Osteoblast (primary cell): ENCODE data around the gene CKM. TPM values are rescaled to one million over a fixed set of nuclear protein-coding genes. Genes with fewer than 3 reads are reported as not detected.
"Not testable (repeated sequence)": the region's sequence is repeated elsewhere in the genome, so short reads cannot be mapped to it uniquely, and the experiment has no call there.

Experiments
- DNase-seq: peaks from one replicate; pipeline ENCODE4 v3.0.0; 2011; ENCODE audit warnings: low spot score, mixed read lengths; ENCODE audit not compliant: insufficient read length; ENCODE audit errors: missing footprints
- H2AFZ ChIP-seq: 2 replicates; pipeline ENCODE4 v1.6.0; 2011; ENCODE audit warnings: mild to moderate bottlenecking, low read length
- H3K27ac ChIP-seq: 2 replicates; pipeline ENCODE4 v1.5.1; 2011; ENCODE audit warnings: mild to moderate bottlenecking, low read depth, low read length, moderate library complexity
- H3K27me3 ChIP-seq: 2 replicates; pipeline ENCODE4 v1.6.0; 2012; ENCODE audit warnings: mild to moderate bottlenecking, control low read depth, inconsistent platforms, low read length, moderate library complexity; ENCODE audit not compliant: insufficient read depth
- H3K36me3 ChIP-seq: 2 replicates; pipeline ENCODE4 v1.5.1; 2011; ENCODE audit warnings: mild to moderate bottlenecking, low read length, control low read depth, moderate library complexity; ENCODE audit not compliant: insufficient read depth
- H3K4me1 ChIP-seq: 2 replicates; pipeline ENCODE4 v1.5.1; 2011; ENCODE audit warnings: mild to moderate bottlenecking, low read length, control low read depth, moderate library complexity; ENCODE audit not compliant: insufficient read depth
- H3K4me2 ChIP-seq: 2 replicates; pipeline ENCODE4 v1.6.0; 2011; ENCODE audit warnings: mild to moderate bottlenecking, low read length; ENCODE audit not compliant: insufficient read depth
- H3K4me3 ChIP-seq: fragments of 200-600 bp; sonication (generic); 3 replicates; pipeline ENCODE4 v1.5.1; 2012; ENCODE audit warnings: mild to moderate bottlenecking, low read length, inconsistent platforms; ENCODE audit not compliant: insufficient read depth
- H3K79me2 ChIP-seq: 2 replicates; pipeline ENCODE4 v1.6.0; 2012; ENCODE audit warnings: mild to moderate bottlenecking, low read length, control low read depth, inconsistent platforms; ENCODE audit not compliant: insufficient read depth
- H3K9me3 ChIP-seq: 2 replicates; pipeline ENCODE4 v1.5.1; 2011; ENCODE audit warnings: low read depth, low read length, control low read depth
- H4K20me1 ChIP-seq: 2 replicates; pipeline ENCODE4 v1.6.0; 2012; ENCODE audit warnings: mild to moderate bottlenecking, low read length, control low read depth; ENCODE audit not compliant: insufficient read depth
- total RNA-seq: library from RNA; depleted of rRNA; stranded (reverse); fragments of >200 nt; gene quantifications from 2 replicates; pipeline ENCODE4 v1.2.3, GENCODE V29; 2012
- TF ChIP-seq, protein P1 (sequence below): IDR thresholded peaks from 2 replicates; pipeline ENCODE4 v1.5.1; 2011; ENCODE audit warnings: mild to moderate bottlenecking, low read depth, low read length, moderate library complexity; ENCODE audit errors: extremely low read depth

The CKM gene
- total RNA-seq, 1 donor = 0.36 TPM

DNA sequence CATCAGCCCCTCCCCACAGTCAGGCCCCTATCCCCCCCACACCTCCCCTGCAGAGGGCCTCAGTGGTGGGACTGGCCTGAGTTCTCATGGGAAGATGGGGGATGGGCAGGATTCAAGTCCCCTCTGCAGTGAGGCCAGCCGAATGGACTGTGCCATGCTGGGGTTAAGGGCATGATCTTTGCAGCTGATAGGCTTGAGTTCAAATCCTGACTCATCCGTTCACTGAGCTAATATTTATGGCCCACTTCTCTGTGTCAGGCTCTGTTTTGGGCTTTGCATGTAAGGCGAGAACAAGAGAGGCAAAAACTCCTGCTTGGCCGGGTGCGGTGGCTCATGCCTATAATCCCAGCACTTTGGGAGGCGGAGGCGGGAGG is 51.0 kb downstream of the CKM start:
- H3K36me3 ChIP-seq = peaks cover 35% of the 10 kb centered on the region
- no peaks in the 10 kb centered on the region for H3K4me1 ChIP-seq
- no peak overlapping the region for H3K4me2 ChIP-seq
- no peak overlapping the region for H3K27ac ChIP-seq
- peaks cover 2% of the 10 kb centered on the region for H4K20me1 ChIP-seq
- no peak overlapping the region for H2AFZ ChIP-seq
- H3K27me3 ChIP-seq = no peaks in the 10 kb centered on the region
- no peaks in the 10 kb centered on the region for H3K79me2 ChIP-seq
- H3K4me3 ChIP-seq = no peak overlapping the region
- TF ChIP-seq, protein P1, sequence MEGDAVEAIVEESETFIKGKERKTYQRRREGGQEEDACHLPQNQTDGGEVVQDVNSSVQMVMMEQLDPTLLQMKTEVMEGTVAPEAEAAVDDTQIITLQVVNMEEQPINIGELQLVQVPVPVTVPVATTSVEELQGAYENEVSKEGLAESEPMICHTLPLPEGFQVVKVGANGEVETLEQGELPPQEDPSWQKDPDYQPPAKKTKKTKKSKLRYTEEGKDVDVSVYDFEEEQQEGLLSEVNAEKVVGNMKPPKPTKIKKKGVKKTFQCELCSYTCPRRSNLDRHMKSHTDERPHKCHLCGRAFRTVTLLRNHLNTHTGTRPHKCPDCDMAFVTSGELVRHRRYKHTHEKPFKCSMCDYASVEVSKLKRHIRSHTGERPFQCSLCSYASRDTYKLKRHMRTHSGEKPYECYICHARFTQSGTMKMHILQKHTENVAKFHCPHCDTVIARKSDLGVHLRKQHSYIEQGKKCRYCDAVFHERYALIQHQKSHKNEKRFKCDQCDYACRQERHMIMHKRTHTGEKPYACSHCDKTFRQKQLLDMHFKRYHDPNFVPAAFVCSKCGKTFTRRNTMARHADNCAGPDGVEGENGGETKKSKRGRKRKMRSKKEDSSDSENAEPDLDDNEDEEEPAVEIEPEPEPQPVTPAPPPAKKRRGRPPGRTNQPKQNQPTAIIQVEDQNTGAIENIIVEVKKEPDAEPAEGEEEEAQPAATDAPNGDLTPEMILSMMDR = no peak
- H3K9me3 ChIP-seq = no peaks in the 10 kb centered on the region
- DNase-seq = no peak

DNA sequence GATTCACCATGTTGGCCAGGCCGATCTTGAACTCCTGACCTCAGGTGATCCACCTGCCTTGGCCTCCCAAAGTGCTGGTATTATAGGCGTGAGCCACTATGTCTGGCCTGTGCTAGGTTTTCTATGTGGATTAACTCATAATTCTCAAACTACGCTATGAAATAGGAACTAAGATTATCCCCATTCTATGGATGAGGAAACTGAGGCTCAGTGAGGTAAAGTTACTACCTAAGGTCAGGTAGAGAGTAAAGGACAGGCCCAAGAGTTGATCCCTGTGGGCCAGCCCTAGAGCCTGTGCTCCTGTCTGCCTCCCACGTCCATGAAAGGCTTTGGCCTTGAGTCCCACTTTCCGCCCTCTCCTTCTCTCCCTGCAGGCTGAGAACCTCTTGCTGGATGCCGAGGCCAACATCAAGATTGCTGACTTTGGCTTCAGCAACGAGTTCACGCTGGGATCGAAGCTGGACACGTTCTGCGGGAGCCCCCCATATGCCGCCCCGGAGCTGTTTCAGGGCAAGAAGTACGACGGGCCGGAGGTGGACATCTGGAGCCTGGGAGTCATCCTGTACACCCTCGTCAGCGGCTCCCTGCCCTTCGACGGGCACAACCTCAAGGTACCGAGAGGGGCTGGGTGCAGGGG is 51.5 kb downstream of the CKM start:
- H3K4me1 ChIP-seq = no peaks in the 10 kb centered on the region
- no peak overlapping the region for H3K4me2 ChIP-seq
- no peak overlapping the region for H2AFZ ChIP-seq
- no peak overlapping the region for H3K27ac ChIP-seq
- peaks cover 35% of the 10 kb centered on the region for H3K36me3 ChIP-seq
- no peak for DNase-seq
- no peaks in the 10 kb centered on the region for H3K27me3 ChIP-seq
- no peaks in the 10 kb centered on the region for H3K9me3 ChIP-seq
- H4K20me1 ChIP-seq = peaks cover 2% of the 10 kb centered on the region
- H3K4me3 ChIP-seq = no peak overlapping the region
- H3K79me2 ChIP-seq = no peaks in the 10 kb centered on the region
- TF ChIP-seq, protein P1 = no peak

DNA sequence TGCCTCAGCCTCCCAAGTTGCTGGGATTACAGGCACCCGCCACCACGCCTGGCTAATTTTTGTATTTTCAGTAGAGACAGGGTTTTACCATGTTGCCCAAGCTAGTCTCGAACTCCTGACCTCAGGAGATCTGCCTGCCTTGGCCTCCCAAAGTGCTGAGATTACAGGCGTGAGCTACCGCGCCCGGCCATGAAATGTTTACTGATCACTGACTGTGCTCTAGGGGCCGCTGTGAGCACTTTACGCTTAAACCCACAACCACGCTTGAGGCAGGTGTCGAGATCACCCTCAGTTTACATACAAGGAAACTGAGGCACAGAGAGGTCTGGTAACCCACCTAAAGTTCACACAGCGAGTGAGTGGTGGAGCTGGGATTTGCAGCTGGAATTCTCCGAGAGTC is 52.7 kb downstream of the CKM start:
- H3K27me3 ChIP-seq, H3K4me2 ChIP-seq, DNase-seq, H3K4me3 ChIP-seq, H4K20me1 ChIP-seq, H3K79me2 ChIP-seq, H3K27ac ChIP-seq, H3K9me3 ChIP-seq, H2AFZ ChIP-seq, H3K4me1 ChIP-seq: not testable (repeated sequence)
- H3K36me3 ChIP-seq = peaks cover 35% of the 10 kb centered on the region

DNA sequence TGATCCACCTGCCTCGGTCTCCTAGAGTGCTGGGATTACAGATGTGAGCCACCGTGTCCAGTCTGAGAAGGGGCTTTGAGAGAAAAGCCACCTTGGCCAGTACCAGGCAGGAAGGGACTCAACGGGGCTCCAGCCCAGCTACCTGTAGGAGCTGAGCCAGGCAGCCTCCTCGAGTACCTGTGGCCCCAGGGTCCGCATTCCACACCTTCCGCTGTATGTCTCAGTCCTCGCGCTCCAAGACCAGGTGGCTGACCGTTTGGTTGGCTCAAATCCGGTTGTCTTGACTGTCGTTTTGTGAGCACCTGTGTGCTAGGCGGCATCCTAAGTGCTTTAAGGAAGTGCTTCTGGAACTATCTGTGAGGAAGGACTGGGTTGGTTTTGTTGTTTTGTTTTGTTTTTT is 55.4 kb downstream of the CKM start:
- H3K27ac ChIP-seq = no peak overlapping the region
- no peak overlapping the region for H3K4me2 ChIP-seq
- no peaks in the 10 kb centered on the region for H3K27me3 ChIP-seq
- no peaks in the 10 kb centered on the region for H3K9me3 ChIP-seq
- H3K4me1 ChIP-seq = no peaks in the 10 kb centered on the region
- no peaks in the 10 kb centered on the region for H3K79me2 ChIP-seq
- H4K20me1 ChIP-seq = peaks cover 8% of the 10 kb centered on the region
- no peak overlapping the region for H3K4me3 ChIP-seq
- TF ChIP-seq, protein P1 = no peak
- H3K36me3 ChIP-seq = peaks cover 22% of the 10 kb centered on the region
- no peak for DNase-seq
- H2AFZ ChIP-seq = no peak overlapping the region
